ENCODE data around the gene DHX15.

DNA sequence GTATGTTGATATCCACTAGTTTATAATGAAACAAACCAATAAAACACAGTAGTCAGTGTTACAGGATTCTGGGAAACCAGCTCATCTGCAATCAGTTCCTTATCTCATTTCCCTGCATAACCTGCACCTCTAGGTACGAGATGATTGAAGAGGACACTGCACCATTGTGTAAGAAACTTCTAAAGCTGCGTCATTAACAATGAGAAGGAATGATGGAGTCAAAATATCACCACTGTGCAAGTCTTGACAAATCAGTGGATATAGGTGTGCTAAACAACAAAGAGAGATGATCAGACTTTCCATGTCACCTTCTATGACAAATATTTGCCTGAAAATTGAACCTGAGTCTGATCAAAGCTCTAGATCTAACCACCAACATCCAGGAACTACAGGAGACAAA lies 40.7 kb upstream of the DHX15 start:
- TF ChIP-seq, protein P1, sequence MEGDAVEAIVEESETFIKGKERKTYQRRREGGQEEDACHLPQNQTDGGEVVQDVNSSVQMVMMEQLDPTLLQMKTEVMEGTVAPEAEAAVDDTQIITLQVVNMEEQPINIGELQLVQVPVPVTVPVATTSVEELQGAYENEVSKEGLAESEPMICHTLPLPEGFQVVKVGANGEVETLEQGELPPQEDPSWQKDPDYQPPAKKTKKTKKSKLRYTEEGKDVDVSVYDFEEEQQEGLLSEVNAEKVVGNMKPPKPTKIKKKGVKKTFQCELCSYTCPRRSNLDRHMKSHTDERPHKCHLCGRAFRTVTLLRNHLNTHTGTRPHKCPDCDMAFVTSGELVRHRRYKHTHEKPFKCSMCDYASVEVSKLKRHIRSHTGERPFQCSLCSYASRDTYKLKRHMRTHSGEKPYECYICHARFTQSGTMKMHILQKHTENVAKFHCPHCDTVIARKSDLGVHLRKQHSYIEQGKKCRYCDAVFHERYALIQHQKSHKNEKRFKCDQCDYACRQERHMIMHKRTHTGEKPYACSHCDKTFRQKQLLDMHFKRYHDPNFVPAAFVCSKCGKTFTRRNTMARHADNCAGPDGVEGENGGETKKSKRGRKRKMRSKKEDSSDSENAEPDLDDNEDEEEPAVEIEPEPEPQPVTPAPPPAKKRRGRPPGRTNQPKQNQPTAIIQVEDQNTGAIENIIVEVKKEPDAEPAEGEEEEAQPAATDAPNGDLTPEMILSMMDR (IDR thresholded peaks at IDR 0.05): no peak
- TF ChIP-seq POLR2A (IDR thresholded peaks at IDR 0.05): no peak
